Activated CD4-positive, alpha-beta T cell treated with anti-CD3 and anti-CD28 coated beads, Interleukin-2, amount 10 ng/mL, durations not matched to agents 24 days and 14 days (primary cell): Measurements from ENCODE around the gene HOPX. TPM values are rescaled to one million over a fixed set of nuclear protein-coding genes. Genes with fewer than 3 reads are reported as not detected.
"Not testable (repeated sequence)": the region's sequence is repeated elsewhere in the genome, so short reads cannot be mapped to it uniquely, and the experiment has no call there.

Experiments
- DNase-seq: peaks from one replicate; pipeline ENCODE4 v3.0.0; 2022
- H3K27ac Mint-ChIP-seq: one replicate; pipeline ENCODE4 v1.8.0; 2022; ENCODE audit warnings: mild to moderate bottlenecking, mixed read lengths
- H3K27me3 Mint-ChIP-seq: one replicate; pipeline ENCODE4 v1.8.0; 2022; ENCODE audit warnings: mixed read lengths
- H3K36me3 Mint-ChIP-seq: one replicate; pipeline ENCODE4 v1.8.0; 2022; ENCODE audit warnings: low read depth, mild to moderate bottlenecking, mixed read lengths
- H3K4me1 Mint-ChIP-seq: one replicate; pipeline ENCODE4 v1.8.0; 2021; ENCODE audit warnings: mixed read lengths
- H3K4me3 Mint-ChIP-seq: one replicate; pipeline ENCODE4 v1.8.0; 2022; ENCODE audit warnings: mild to moderate bottlenecking, moderate library complexity, mixed read lengths
- H3K9me3 Mint-ChIP-seq: one replicate; pipeline ENCODE4 v1.8.0; 2021; ENCODE audit warnings: mixed read lengths
- intact Hi-C: fragments of 100-400 bp; cut with micrococcal nuclease; formaldehyde crosslinking; loops from one replicate; pipeline ENCODE4 v1.15.1; 2023
- total RNA-seq: library from RNA; stranded (reverse); gene quantifications from 2 replicates; pipeline ENCODE4 v1.2.3, GENCODE V29; 2022

Gene HOPX
- total RNA-seq, 1 donor from 2014 or later = 88.5 TPM

DNA sequence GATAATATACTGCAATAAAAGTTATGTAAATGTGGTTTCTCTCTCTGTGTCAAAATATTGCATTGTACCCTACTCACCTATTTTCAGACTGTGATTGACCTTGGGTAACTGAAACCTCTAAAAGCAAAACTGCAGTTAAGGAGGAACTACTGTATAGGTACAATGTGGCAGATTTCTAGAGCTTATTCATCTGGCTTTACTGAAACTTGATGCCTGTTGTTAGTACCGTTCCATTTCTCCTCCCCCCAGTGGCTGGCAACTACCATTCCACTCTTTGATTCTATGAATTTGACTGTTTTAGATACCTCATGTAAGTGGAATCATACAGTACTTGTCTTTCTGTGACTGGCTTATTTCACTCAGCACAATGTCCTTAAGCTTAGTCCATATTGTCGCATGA is 61.9 kb downstream of the HOPX start:
- no peaks in the 10 kb centered on the region for H3K36me3 Mint-ChIP-seq
- no peak overlapping the region for H3K4me3 Mint-ChIP-seq
- intact Hi-C loops = no loop called here
- peaks cover 3% of the 10 kb centered on the region for H3K9me3 Mint-ChIP-seq
- peaks cover 17% of the 10 kb centered on the region for H3K27me3 Mint-ChIP-seq
- peak; percentile 45 for DNase-seq
- H3K27ac Mint-ChIP-seq = no peak overlapping the region
- H3K4me1 Mint-ChIP-seq = peaks cover 3% of the 10 kb centered on the region

GRCh38 chr4:56618734-56619133 is 62.4 kb downstream of the HOPX start:
- intact Hi-C loops = no loop called here
- H3K9me3 Mint-ChIP-seq = no peaks in the 10 kb centered on the region
- H3K4me1 Mint-ChIP-seq = peaks cover 3% of the 10 kb centered on the region
- H3K27ac Mint-ChIP-seq = no peak overlapping the region
- DNase-seq = peak; percentile 45
- H3K4me3 Mint-ChIP-seq = no peak overlapping the region
- H3K27me3 Mint-ChIP-seq = peaks cover 19% of the 10 kb centered on the region
- no peaks in the 10 kb centered on the region for H3K36me3 Mint-ChIP-seq

GRCh38 chr4:56613101-56613862 is 67.8 kb downstream of the HOPX start:
- peaks cover 19% of the 10 kb centered on the region for H3K27me3 Mint-ChIP-seq
- intact Hi-C loops = no loop called here
- no peak overlapping the region for H3K4me3 Mint-ChIP-seq
- H3K36me3 Mint-ChIP-seq = no peaks in the 10 kb centered on the region
- H3K27ac Mint-ChIP-seq = no peak overlapping the region
- H3K9me3 Mint-ChIP-seq = no peaks in the 10 kb centered on the region
- no peaks in the 10 kb centered on the region for H3K4me1 Mint-ChIP-seq
- DNase-seq = no peak

DNA sequence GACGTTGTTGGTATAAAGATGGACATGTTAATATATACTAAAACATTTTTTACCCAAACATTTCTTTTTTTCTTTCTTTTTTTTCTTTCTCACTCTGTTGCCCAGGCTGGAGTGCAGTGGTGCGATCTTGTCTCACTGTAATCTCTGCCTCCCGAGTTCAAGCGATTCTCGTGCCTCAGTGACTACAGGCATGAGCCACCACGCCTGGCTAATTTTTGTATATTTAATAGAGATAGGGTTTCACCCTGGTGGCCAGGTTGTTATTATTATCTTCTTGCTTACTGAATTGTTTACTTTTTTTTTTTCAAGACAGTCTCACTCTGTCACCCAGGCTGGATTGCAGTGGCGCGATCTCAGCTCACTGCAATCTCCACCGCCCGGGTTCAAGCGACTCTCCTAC is 68.8 kb downstream of the HOPX start:
- no peak for DNase-seq
- no peaks in the 10 kb centered on the region for H3K36me3 Mint-ChIP-seq
- H3K27me3 Mint-ChIP-seq = peaks cover 14% of the 10 kb centered on the region
- H3K27ac Mint-ChIP-seq = no peak overlapping the region
- H3K4me1 Mint-ChIP-seq = no peaks in the 10 kb centered on the region
- no peaks in the 10 kb centered on the region for H3K9me3 Mint-ChIP-seq
- intact Hi-C loops = no loop called here
- no peak overlapping the region for H3K4me3 Mint-ChIP-seq

GRCh38 chr4:56611501-56611900 is 69.6 kb downstream of the HOPX start:
- intact Hi-C loops = no loop called here
- no peak for DNase-seq
- H3K27ac Mint-ChIP-seq = no peak overlapping the region
- no peaks in the 10 kb centered on the region for H3K36me3 Mint-ChIP-seq
- H3K4me3 Mint-ChIP-seq = no peak overlapping the region
- peaks cover 17% of the 10 kb centered on the region for H3K27me3 Mint-ChIP-seq
- H3K4me1 Mint-ChIP-seq = no peaks in the 10 kb centered on the region
- H3K9me3 Mint-ChIP-seq = no peaks in the 10 kb centered on the region

DNA sequence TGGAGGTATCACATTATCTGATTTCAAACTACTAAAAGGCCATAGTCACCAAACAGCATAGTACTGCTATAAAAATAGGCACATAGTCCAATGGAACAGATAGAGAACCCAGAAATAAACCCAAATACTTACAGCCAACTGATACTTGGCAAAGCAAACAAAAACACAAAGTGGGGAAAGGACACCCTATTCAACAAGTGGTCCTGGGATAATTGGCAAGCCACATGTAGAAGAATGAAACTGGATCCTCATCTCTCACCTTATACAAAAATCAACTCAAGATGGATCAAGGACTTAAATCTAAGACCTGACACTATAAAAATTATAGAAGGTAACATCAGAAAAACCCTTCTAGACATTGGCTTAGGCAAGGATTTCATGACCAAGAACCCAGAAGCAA is 70.9 kb downstream of the HOPX start:
- peaks cover 17% of the 10 kb centered on the region for H3K27me3 Mint-ChIP-seq
- DNase-seq, H3K4me3 Mint-ChIP-seq, intact Hi-C loops, H3K9me3 Mint-ChIP-seq, H3K4me1 Mint-ChIP-seq, H3K36me3 Mint-ChIP-seq, H3K27ac Mint-ChIP-seq: not testable (repeated sequence)

- peaks cover 18% of the 10 kb centered on the region for H3K27me3 Mint-ChIP-seq
- intact Hi-C loops = no loop called here
- H3K36me3 Mint-ChIP-seq = no peaks in the 10 kb centered on the region
- H3K4me3 Mint-ChIP-seq = no peak overlapping the region
- H3K27ac Mint-ChIP-seq = no peak overlapping the region
- DNase-seq = no peak
- H3K9me3 Mint-ChIP-seq = no peaks in the 10 kb centered on the region
- H3K4me1 Mint-ChIP-seq = no peaks in the 10 kb centered on the region
These were observed 73.2 kb downstream of the HOPX start for GRCh38 chr4:56607926-56608325.

DNA sequence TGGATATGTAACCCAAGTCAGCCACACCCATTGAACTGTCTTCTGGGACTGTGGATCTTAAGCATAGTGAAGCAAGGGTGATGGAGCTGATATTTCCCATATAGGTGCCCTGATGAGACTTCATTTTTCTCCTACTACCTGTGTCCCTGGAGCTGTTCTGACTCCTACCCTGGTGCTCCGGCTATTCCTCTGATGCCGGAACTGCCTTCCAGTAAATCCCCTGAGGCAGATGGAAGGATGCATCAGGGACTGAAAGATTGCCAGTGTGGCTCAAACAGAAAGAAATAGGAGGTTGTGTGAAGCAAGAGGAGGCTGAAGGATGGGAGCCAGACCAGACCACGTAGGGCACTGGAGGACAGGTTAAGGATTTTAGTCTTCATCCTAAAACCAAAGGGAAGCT is 74.7 kb downstream of the HOPX start:
- no peak for DNase-seq
- Mint-ChIP-seq H3K9me3 (no peaks in the 10 kb centered on the region), H3K27me3 (peaks cover 16% of the 10 kb centered on the region), H3K4me3 (no peak overlapping the region), H3K4me1 (no peaks in the 10 kb centered on the region), H3K36me3 (no peaks in the 10 kb centered on the region), H3K27ac (no peak overlapping the region)
- intact Hi-C loops = no loop called here

DNA sequence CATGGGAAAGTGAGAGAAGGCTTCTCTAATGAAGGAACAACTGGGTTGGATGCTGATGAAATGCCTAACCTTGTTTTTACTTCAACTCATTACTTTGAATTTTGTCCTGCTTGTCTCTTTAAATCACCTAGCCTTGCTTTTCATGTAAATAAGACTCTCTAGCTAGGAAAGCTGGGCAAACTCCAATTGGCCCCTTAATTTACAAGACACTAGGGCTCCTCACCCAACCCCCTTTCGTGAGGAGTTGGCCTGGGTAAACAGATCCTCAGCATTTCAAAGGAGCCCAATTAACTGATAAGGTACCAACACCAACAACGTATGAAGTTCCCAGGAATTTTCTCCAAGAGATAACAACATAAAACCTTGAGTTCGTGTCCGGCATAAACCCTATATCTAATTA is 75.6 kb downstream of the HOPX start:
- peaks cover 12% of the 10 kb centered on the region for H3K27me3 Mint-ChIP-seq
- H3K4me3 Mint-ChIP-seq, H3K4me1 Mint-ChIP-seq, intact Hi-C loops, H3K9me3 Mint-ChIP-seq, H3K27ac Mint-ChIP-seq, H3K36me3 Mint-ChIP-seq, DNase-seq: not testable (repeated sequence)

DNA sequence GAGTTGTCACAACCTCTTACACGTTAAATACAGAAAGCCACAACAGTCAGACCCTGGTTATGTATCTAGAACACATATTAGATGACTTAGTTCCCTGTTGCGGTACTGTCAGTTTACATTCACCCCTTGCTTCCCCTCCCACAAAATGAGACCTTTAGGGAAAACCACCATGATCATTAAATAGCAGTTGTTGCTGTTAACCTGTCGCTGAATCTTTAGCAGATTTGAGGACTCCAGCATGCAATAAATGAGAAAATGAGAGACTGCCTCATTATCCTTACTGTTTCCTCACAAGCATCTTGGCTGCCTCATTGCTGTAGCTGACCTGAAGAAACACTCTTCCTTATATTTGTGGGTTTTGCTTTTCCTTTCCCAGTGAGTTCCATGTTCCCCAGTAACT is 77.8 kb downstream of the HOPX start:
- no peak for DNase-seq
- Mint-ChIP-seq H3K4me1 (no peaks in the 10 kb centered on the region), H3K36me3 (no peaks in the 10 kb centered on the region), H3K9me3 (peaks cover 5% of the 10 kb centered on the region), H3K4me3 (no peak overlapping the region), H3K27me3 (peaks cover 8% of the 10 kb centered on the region), H3K27ac (no peak overlapping the region)
- intact Hi-C loops = no loop called here

Other genes starting within 250 kb of the HOPX start
- 60.8 and 63.6 TPM in 2 replicates for gene PPAT, start 245.7 kb downstream of the HOPX start, total RNA-seq
- 365 and 383 TPM in 2 replicates for gene PAICS, start 245.0 kb downstream of the HOPX start, total RNA-seq
- 202 and 209 TPM in 2 replicates for gene SRP72, start 213.7 kb downstream of the HOPX start, total RNA-seq
- 0.07 TPM in 1 of 2 replicates, not detected in the other for gene ARL9, start 175.5 kb downstream of the HOPX start, total RNA-seq
- gene SPINK2, start 140.4 kb upstream of the HOPX start, total RNA-seq = 0.37 and 0.54 TPM in 2 replicates
- 53.4 and 56.0 TPM in 2 replicates for gene REST, start 226.6 kb upstream of the HOPX start, total RNA-seq